ENCODE measurements around the gene THADA. TPM values are rescaled to one million over a fixed set of nuclear protein-coding genes. Genes with fewer than 3 reads are reported as not detected.

The THADA gene
- total RNA-seq, 4 donors from 2014 or later, result 32.5 to 41.6 (median 39.0) TPM

GRCh38 chr2:43346602-43347567 lies 249.0 kb downstream of the THADA start:
- no peak for TF ChIP-seq CTCF (IDR thresholded peaks at IDR 0.05)
- no peak for DNase-seq (ENCODE audit: low spot score)
- no peak for ATAC-seq (ENCODE audit: low FRiP score)

- TF ChIP-seq CTCF (IDR thresholded peaks at IDR 0.05), result no peak
- ATAC-seq (ENCODE audit: low FRiP score) (no peak), DNase-seq (ENCODE audit: low spot score) (no peak)
These were observed 250.0 kb downstream of the THADA start for GRCh38 chr2:43345872-43346271.

GRCh38 chr2:43345391-43345813 lies 250.4 kb downstream of the THADA start:
- ATAC-seq (ENCODE audit: low FRiP score) (no peak), DNase-seq (ENCODE audit: low spot score) (no peak)
- no peak for TF ChIP-seq CTCF (IDR thresholded peaks at IDR 0.05)

- no peak for DNase-seq (ENCODE audit: low spot score)
- no peak for ATAC-seq (ENCODE audit: low FRiP score)
- no peak for TF ChIP-seq CTCF (IDR thresholded peaks at IDR 0.05)
These were observed 250.9 kb downstream of the THADA start for GRCh38 chr2:43344868-43345373.

- DNase-seq (ENCODE audit: low spot score) (peak; percentile 55), ATAC-seq (ENCODE audit: low FRiP score) (peak; percentile 74)
- TF ChIP-seq CTCF (IDR thresholded peaks at IDR 0.05), result no peak
These were observed 252.1 kb downstream of the THADA start for GRCh38 chr2:43343573-43344304.

GRCh38 chr2:43341959-43342757 lies 253.7 kb downstream of the THADA start:
- no peak for ATAC-seq (ENCODE audit: low FRiP score)
- no peak for TF ChIP-seq CTCF (IDR thresholded peaks at IDR 0.05)

More at GRCh38 chr2:43341959-43342757, 253.7 kb downstream of the THADA start:
- no peak for DNase-seq (ENCODE audit: low spot score)

All from omental fat pad (tissue), 4 donors.